Caco-2 (cell line): ENCODE results near the gene CEP72. TPM values are rescaled to one million over a fixed set of nuclear protein-coding genes. Genes with fewer than 3 reads are reported as not detected.
"Not testable (repeated sequence)": the region's sequence is repeated elsewhere in the genome, so short reads cannot be mapped to it uniquely, and the experiment has no call there.

Experiments used
- BruUV-seq: library from RNA; stranded (reverse); fragments of 400-500 nt; replicated peaks from 2 replicates; lab custom pipeline; 2021; lab: Mats Ljungman, UMichigan
- CTCF ChIA-PET: fragments of 300-600 bp; sonication (Branson Sonifier 250); formaldehyde crosslinking; loops from one replicate; lab custom pipeline; 2022; ENCODE audit warnings: antibody characterized with exemption; lab: Charles Lee
- POLR2A ChIA-PET: fragments of 300-600 bp; sonication (Branson Sonifier 250); formaldehyde crosslinking; loops from one replicate; lab custom pipeline; 2022; ENCODE audit warnings: antibody characterized with exemption; lab: Charles Lee
- DNase-seq, 2 experiments: peaks; one replicate each; pipeline versions ENCODE4 v3.0.0 to v3.0.0-alpha.2; 2020 to 2022
- H3K27me3 ChIP-seq: replicated peaks from 2 replicates; pipeline ENCODE4 v1.6.0; 2011; ENCODE audit warnings: low read length; ENCODE audit not compliant: control insufficient read depth, insufficient read depth
- H3K36me3 ChIP-seq: 2 replicates; pipeline ENCODE4 v1.5.1; 2011; ENCODE audit warnings: low read length; ENCODE audit not compliant: control insufficient read depth, insufficient read depth
- H3K4me1 ChIP-seq: fragments of 250-450 bp; sonication (Bioruptor Pico); 2 replicates; pipeline ENCODE4 v1.5.1; 2020; ENCODE audit warnings: mild to moderate bottlenecking
- H3K4me3 ChIP-seq: 2 replicates; pipeline ENCODE4 v1.5.1; 2011; ENCODE audit warnings: low read depth, mild to moderate bottlenecking, control low read depth, low read length
- H3K9me3 ChIP-seq: fragments of 250-450 bp; sonication (Bioruptor Pico); 2 replicates; pipeline ENCODE4 v1.5.1; 2020; ENCODE audit warnings: mild to moderate bottlenecking, moderate library complexity
- H3K27ac Mint-ChIP-seq: one replicate; pipeline ENCODE4 v1.8.0; 2022; ENCODE audit warnings: mixed read lengths; ENCODE audit not compliant: unreplicated experiment
- H3K27me3 Mint-ChIP-seq: one replicate; pipeline ENCODE4 v1.8.0; 2022; ENCODE audit warnings: mixed read lengths; ENCODE audit not compliant: insufficient read depth, unreplicated experiment
- H3K36me3 Mint-ChIP-seq: one replicate; pipeline ENCODE4 v1.8.0; 2022; ENCODE audit warnings: mild to moderate bottlenecking, mixed read lengths; ENCODE audit not compliant: insufficient read depth, unreplicated experiment
- H3K4me1 Mint-ChIP-seq: one replicate; pipeline ENCODE4 v1.8.0; 2022; ENCODE audit warnings: low read depth, mixed read lengths; ENCODE audit not compliant: unreplicated experiment
- H3K4me3 Mint-ChIP-seq: one replicate; pipeline ENCODE4 v1.8.0; 2022; ENCODE audit warnings: mild to moderate bottlenecking, moderate library complexity, mixed read lengths; ENCODE audit not compliant: unreplicated experiment
- H3K9me3 Mint-ChIP-seq: one replicate; pipeline ENCODE4 v1.8.0; 2022; ENCODE audit warnings: mixed read lengths; ENCODE audit not compliant: unreplicated experiment
- CTCF ChIP-seq, 2 experiments: fragments of 200-600 bp in 1 of 2; IDR thresholded peaks; 1 replicate in 1 of 2; 2 replicates in 1 of 2; pipeline versions ENCODE4 v1.5.1 to v1.8.0; 2011 to 2022; ENCODE audit warnings: antibody characterized with exemption in 1 of 2, control low read depth in 1 of 2, inconsistent platforms in 1 of 2, low read depth in 1 of 2, low read length in 1 of 2, mild to moderate bottlenecking in 1 of 2, moderate library complexity in 1 of 2; ENCODE audit not compliant: insufficient read depth in 1 of 2, severe bottlenecking in 1 of 2, unreplicated experiment in 1 of 2
- intact Hi-C: fragments of 100-400 bp; cut with micrococcal nuclease; formaldehyde crosslinking; loops from one replicate; pipeline ENCODE4 v1.10.0; 2022; ENCODE audit not compliant: unreplicated experiment
- total RNA-seq: library from RNA; stranded (reverse); gene quantifications from 2 replicates; pipeline ENCODE4 v1.2.3, GENCODE V29; 2022

Gene CEP72
- total RNA-seq, 1 experiment from 2014 or later, result 36.6 TPM

- Histone ChIP-seq H3K4me1 (no peaks in the 10 kb centered on the region), H3K36me3 (no peaks in the 10 kb centered on the region), H3K9me3 (peaks cover 10% of the 10 kb centered on the region; the same call in 1 of the 2 replicates), H3K27me3 (no peaks in the 10 kb centered on the region), H3K4me3 (no peak overlapping the region)
- intact Hi-C loops, result no loop called here
- Mint-ChIP-seq H3K4me1 (no peaks in the 10 kb centered on the region), H3K27me3 (peaks cover 5% of the 10 kb centered on the region), H3K9me3 (peaks cover 9% of the 10 kb centered on the region), H3K36me3 (no peaks in the 10 kb centered on the region), H3K27ac (no peak overlapping the region), H3K4me3 (no peak overlapping the region)
- TF ChIP-seq CTCF (IDR thresholded peaks at IDR 0.05; ENCODE audit: insufficient read depth in 1 of 2, low read depth in 1 of 2, low read length in 1 of 2, severe bottlenecking in 1 of 2, unreplicated experiment in 1 of 2), result no peak
- POLR2A ChIA-PET, result no interaction called here
- CTCF ChIA-PET, result no interaction called here
- no TSS peak for BruUV-seq
- DNase-seq, result no peak
These were observed 37.2 kb upstream of the CEP72 start for GRCh38 chr5:574906-575305.

GRCh38 chr5:575636-576035 is 36.5 kb upstream of the CEP72 start:
- BruUV-seq, result no TSS peak
- TF ChIP-seq CTCF (IDR thresholded peaks at IDR 0.05; ENCODE audit: insufficient read depth in 1 of 2, low read depth in 1 of 2, low read length in 1 of 2, severe bottlenecking in 1 of 2, unreplicated experiment in 1 of 2), result no peak
- Mint-ChIP-seq H3K27me3 (peaks cover 5% of the 10 kb centered on the region), H3K4me1 (no peaks in the 10 kb centered on the region), H3K4me3 (no peak overlapping the region), H3K27ac (no peak overlapping the region), H3K9me3 (peaks cover 9% of the 10 kb centered on the region), H3K36me3 (no peaks in the 10 kb centered on the region)
- POLR2A ChIA-PET, result no interaction called here
- Histone ChIP-seq H3K4me1 (no peaks in the 10 kb centered on the region), H3K9me3 (peaks cover 10% of the 10 kb centered on the region; the same call in 1 of the 2 replicates), H3K36me3 (no peaks in the 10 kb centered on the region), H3K27me3 (no peaks in the 10 kb centered on the region), H3K4me3 (no peak overlapping the region)
- DNase-seq, result no peak
- intact Hi-C loops, result no loop called here
- CTCF ChIA-PET, result no interaction called here

GRCh38 chr5:577214-577613 is 34.9 kb upstream of the CEP72 start:
- H3K36me3 ChIP-seq, H3K4me3 Mint-ChIP-seq, H3K27me3 Mint-ChIP-seq, POLR2A ChIA-PET, BruUV-seq, H3K9me3 ChIP-seq, H3K4me3 ChIP-seq, H3K4me1 Mint-ChIP-seq, H3K36me3 Mint-ChIP-seq, H3K27ac Mint-ChIP-seq, CTCF ChIA-PET, H3K27me3 ChIP-seq, H3K9me3 Mint-ChIP-seq, intact Hi-C loops, DNase-seq, H3K4me1 ChIP-seq: not testable (repeated sequence)

GRCh38 chr5:577800-578199 is 34.3 kb upstream of the CEP72 start:
- Mint-ChIP-seq H3K36me3 (no peaks in the 10 kb centered on the region), H3K4me1 (no peaks in the 10 kb centered on the region), H3K4me3 (no peak overlapping the region), H3K27me3 (peaks cover 5% of the 10 kb centered on the region), H3K27ac (no peak overlapping the region), H3K9me3 (peaks cover 9% of the 10 kb centered on the region)
- CTCF ChIA-PET, result no interaction called here
- BruUV-seq, result no TSS peak
- POLR2A ChIA-PET, result no interaction called here
- DNase-seq, result no peak
- no peaks in the 10 kb centered on the region for H3K4me1 ChIP-seq
- no peaks in the 10 kb centered on the region for H3K36me3 ChIP-seq
- H3K9me3 ChIP-seq, result peaks cover 10% of the 10 kb centered on the region; the same call in 1 of the 2 replicates
- H3K27me3 ChIP-seq, result no peaks in the 10 kb centered on the region
- no peak for TF ChIP-seq CTCF (IDR thresholded peaks at IDR 0.05; ENCODE audit: insufficient read depth in 1 of 2, low read depth in 1 of 2, low read length in 1 of 2, severe bottlenecking in 1 of 2, unreplicated experiment in 1 of 2)
- no peak overlapping the region for H3K4me3 ChIP-seq
- intact Hi-C loops, result no loop called here
